HepG2 (cell line): Measurements from ENCODE around the gene MEF2D. TPM values are rescaled to one million over a fixed set of nuclear protein-coding genes. Genes with fewer than 3 reads are reported as not detected.

ENCODE experiments used
- CBFB ChIP-seq: sonication (generic); formaldehyde crosslinking; IDR thresholded peaks from 2 replicates; pipeline ENCODE4 v1.4.0; 2020; ENCODE audit warnings: missing genetic modification reagents
- CCAR2 ChIP-seq: fragments of 200-400 bp; formaldehyde crosslinking; optimal IDR thresholded peaks from 2 replicates; pipeline ENCODE3; 2018; ENCODE audit warnings: low read depth, mild to moderate bottlenecking, low read length, moderate library complexity
- CHD2 ChIP-seq: IDR thresholded peaks from 2 replicates; pipeline ENCODE4 v1.6.1; 2011; ENCODE audit warnings: low read depth, low read length, improper control_type of control experiment
- FLYWCH1 ChIP-seq: sonication (generic); formaldehyde crosslinking; IDR thresholded peaks from 2 replicates; pipeline ENCODE4 v1.8.1; 2023; ENCODE audit warnings: mild to moderate bottlenecking, missing genetic modification reagents
- HDAC6 ChIP-seq: fragments of 200-600 bp; sonication (generic); IDR thresholded peaks from 2 replicates; pipeline ENCODE4 v1.7.0; 2017; ENCODE audit warnings: mild to moderate bottlenecking, antibody characterized with exemption, low read length, low read depth
- HES4 ChIP-seq: sonication (generic); formaldehyde crosslinking; IDR thresholded peaks from 2 replicates; pipeline ENCODE4 v1.9.0; 2021; ENCODE audit warnings: mild to moderate bottlenecking, missing genetic modification reagents, borderline replicate concordance
- HOXA5 ChIP-seq: sonication (generic); formaldehyde crosslinking; IDR thresholded peaks from 2 replicates; pipeline ENCODE4 v1.4.0; 2020; ENCODE audit warnings: missing genetic modification reagents
- KAT8 ChIP-seq: IDR thresholded peaks from 2 replicates; pipeline ENCODE4 v1.6.1; 2016; ENCODE audit warnings: missing genetic modification reagents, missing compliant biosample characterization
- KDM2A ChIP-seq: sonication (generic); formaldehyde crosslinking; IDR thresholded peaks from 2 replicates; pipeline ENCODE4 v1.4.0; 2020; ENCODE audit warnings: low read depth, missing genetic modification reagents, borderline replicate concordance
- MEIS2 ChIP-seq: sonication (generic); formaldehyde crosslinking; IDR thresholded peaks from 2 replicates; pipeline ENCODE4 v1.9.0; 2021; ENCODE audit warnings: mild to moderate bottlenecking, missing genetic modification reagents
- MTA1 ChIP-seq: sonication (generic); formaldehyde crosslinking; IDR thresholded peaks from 2 replicates; pipeline ENCODE4 v1.4.0; 2020; ENCODE audit warnings: missing genetic modification reagents, mild to moderate bottlenecking, borderline replicate concordance
- NCOR1 ChIP-seq: fragments of 200-600 bp; sonication (generic); IDR thresholded peaks from 2 replicates; pipeline ENCODE4 v1.7.0; 2017; ENCODE audit warnings: antibody characterized with exemption, low read length, borderline replicate concordance
- POGZ ChIP-seq: sonication (generic); formaldehyde crosslinking; IDR thresholded peaks from 2 replicates; pipeline ENCODE4 v1.4.0; 2020; ENCODE audit warnings: mild to moderate bottlenecking, missing genetic modification reagents
- POLR2A ChIP-seq, 2 experiments: IDR thresholded peaks; 2 replicates each; pipeline ENCODE4 v1.6.1; 2011; ENCODE audit warnings: low read depth in 2 of 2, low read length in 2 of 2, mild to moderate bottlenecking in 1 of 2, moderate library complexity in 1 of 2; ENCODE audit not compliant: insufficient read depth in 1 of 2
- RAD51 ChIP-seq: fragments of 450-650 bp; IDR thresholded peaks from 2 replicates; pipeline ENCODE4 v1.6.1; 2016; ENCODE audit warnings: borderline replicate concordance
- SIN3B ChIP-seq: fragments of 150-350 bp; IDR thresholded peaks from 2 replicates; pipeline ENCODE4 v1.6.1; 2014; ENCODE audit warnings: low read length
- SMC3 ChIP-seq: IDR thresholded peaks from 2 replicates; pipeline ENCODE4 v1.6.1; 2011; ENCODE audit warnings: low read length, improper control_type of control experiment
- TBL1XR1 ChIP-seq: fragments of 150-350 bp; IDR thresholded peaks from 2 replicates; pipeline ENCODE4 v1.6.1; 2014; ENCODE audit warnings: borderline replicate concordance, low read length; ENCODE audit not compliant: partially characterized antibody
- THAP8 ChIP-seq: sonication (generic); formaldehyde crosslinking; IDR thresholded peaks from 2 replicates; pipeline ENCODE4 v1.5.1; 2020; ENCODE audit warnings: missing genetic modification reagents, mild to moderate bottlenecking, borderline replicate concordance
- TRIM24 ChIP-seq: sonication (generic); formaldehyde crosslinking; IDR thresholded peaks from 2 replicates; pipeline ENCODE4 v1.8.0; 2022; ENCODE audit warnings: mild to moderate bottlenecking, missing genetic modification reagents
- ZBTB10 ChIP-seq: sonication (generic); formaldehyde crosslinking; IDR thresholded peaks from 2 replicates; pipeline ENCODE4 v1.4.0; 2020; ENCODE audit warnings: missing genetic modification reagents, borderline replicate concordance
- ZNF10 ChIP-seq: sonication (generic); formaldehyde crosslinking; IDR thresholded peaks from 2 replicates; pipeline ENCODE4 v1.4.0; 2020; ENCODE audit warnings: mild to moderate bottlenecking, low read depth, missing genetic modification reagents, borderline replicate concordance
- ZNF382 ChIP-seq: sonication (generic); formaldehyde crosslinking; IDR thresholded peaks from 2 replicates; pipeline ENCODE4 v1.5.0; 2020; ENCODE audit warnings: missing genetic modification reagents, mild to moderate bottlenecking, borderline replicate concordance
- ZNF484 ChIP-seq: sonication (generic); formaldehyde crosslinking; IDR thresholded peaks from 2 replicates; pipeline ENCODE4 v1.5.1; 2020; ENCODE audit warnings: mild to moderate bottlenecking, low read depth, missing genetic modification reagents, borderline replicate concordance
- ZNF556 ChIP-seq: sonication (generic); formaldehyde crosslinking; IDR thresholded peaks from 2 replicates; pipeline ENCODE4 v1.4.0; 2020; ENCODE audit warnings: mild to moderate bottlenecking, missing genetic modification reagents, borderline replicate concordance
- ZNF772 ChIP-seq: sonication (generic); formaldehyde crosslinking; IDR thresholded peaks from 2 replicates; pipeline ENCODE4 v1.5.0; 2020; ENCODE audit warnings: mild to moderate bottlenecking, missing genetic modification reagents
- ZNF782 ChIP-seq: sonication (generic); formaldehyde crosslinking; IDR thresholded peaks from 2 replicates; pipeline ENCODE4 v1.4.0; 2020; ENCODE audit warnings: missing genetic modification reagents, mild to moderate bottlenecking, borderline replicate concordance
- ZNF792 ChIP-seq: IDR thresholded peaks from 2 replicates; pipeline ENCODE4 v1.6.1; 2016
- ZNF83 ChIP-seq: sonication (generic); formaldehyde crosslinking; IDR thresholded peaks from 2 replicates; pipeline ENCODE4 v1.4.0; 2020; ENCODE audit warnings: missing genetic modification reagents, mild to moderate bottlenecking, borderline replicate concordance
- polyA plus RNA-seq, 8 experiments: library from polyadenylated mRNA; depleted of rRNA in 3 of 8; stranded (reverse) in 7 of 8; unstranded in 1 of 8; fragments of >200 nt; fragmentation: Illumina TruSeq in 4 of 8; extraction: Trizol in 4 of 8; gene quantifications; 2 replicates each; pipeline versions ENCODE4 v1.2.1 to v1.2.3, GENCODE V29; 2011 to 2016; ENCODE audit warnings: low read depth in 4 of 8, missing spikeins in 1 of 8, mixed read lengths in 1 of 8; ENCODE audit not compliant: insufficient read depth in 1 of 8
- total RNA-seq, 5 experiments: library from RNA; depleted of rRNA; stranded (reverse); fragments of >200 nt; fragmentation: Illumina TruSeq; extraction: Trizol; gene quantifications; 2 replicates each; pipeline ENCODE4 v1.2.3, GENCODE V29; 2016; ENCODE audit warnings: low read depth in 1 of 5

Gene MEF2D
- total and polyA plus RNA-seq, 2 of the 13 experiments (the other 11 are each of a cell fraction or from before 2014, with no cell fraction given), result 1.6 to 3.9 TPM

- TF ChIP-seq POGZ (CRISPR knock-in tag) (peak; percentile 92), ZNF782 (peak; percentile 58; the same call in 1 of the 2 replicates), MEIS2 (CRISPR knock-in tag) (peak; percentile 89; the same call in 1 of the 2 replicates), SMC3 (no peak), THAP8 (no peak; the same call in 1 of the 2 replicates), MTA1 (peak; percentile 99), ZNF772 (peak; percentile 85), ZNF792 (CRISPR knock-in tag) (peak; percentile 98), POLR2A (IDR thresholded peaks at IDR 0.05; ENCODE audit: insufficient read depth in 1 of 2, low read depth in 2 of 2, low read length in 2 of 2) (no peak), HES4 (CRISPR knock-in tag) (no peak), SIN3B (no peak), HOXA5 (peak; percentile 84), TRIM24 (CRISPR knock-in tag) (no peak), KDM2A (CRISPR knock-in tag) (peak; percentile 86), CBFB (CRISPR knock-in tag) (peak; percentile 90), ZBTB10 (no peak), ZNF556 (CRISPR knock-in tag) (peak; percentile 95), NCOR1 (peak; percentile 39; the same call in 1 of the 2 replicates), FLYWCH1 (CRISPR knock-in tag) (no peak), TBL1XR1 (peak; percentile 87), CCAR2 (peak; percentile 31), CHD2 (no peak), HDAC6 (no peak), KAT8 (CRISPR knock-in tag) (peak; percentile 88), ZNF83 (CRISPR knock-in tag) (0 out of 2 replicates have a peak, but pooled peaks have one; percentile 79), ZNF382 (CRISPR knock-in tag) (no peak), ZNF484 (CRISPR knock-in tag) (no peak), RAD51 (no peak), ZNF10 (CRISPR knock-in tag) (no peak)
These were observed 28.8 kb downstream of the MEF2D start (continued) for GRCh38 chr1:156471496-156472490.
